Measurements from ENCODE around the gene TFEB.

Gene TFEB

DNA sequence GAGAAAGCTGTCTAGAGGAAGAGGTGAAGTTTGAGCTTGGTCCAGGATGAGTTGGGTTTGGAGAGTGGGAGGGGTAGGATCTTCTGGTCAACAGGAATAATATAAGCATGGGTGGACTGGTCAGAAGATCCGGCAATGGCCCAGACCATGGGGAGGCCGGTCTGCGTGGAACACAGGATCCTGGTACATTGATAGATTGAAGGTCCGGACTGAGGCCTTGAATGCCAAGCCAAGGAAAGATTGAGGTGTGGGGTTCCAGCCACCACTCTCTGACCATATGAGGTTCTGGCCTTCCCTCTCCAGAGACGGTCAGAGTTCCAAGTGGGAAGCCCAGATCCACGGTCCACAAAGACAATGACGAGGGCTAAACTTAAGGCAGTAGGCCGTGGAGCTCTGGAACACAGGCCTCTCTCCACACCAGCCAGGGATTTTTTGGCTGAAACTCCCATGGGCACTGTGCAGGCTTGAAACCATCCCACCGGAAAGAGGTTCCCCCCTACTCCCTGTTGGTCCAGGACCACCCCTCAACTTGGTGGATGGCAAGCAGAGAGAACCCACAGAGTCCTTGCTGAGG, 94.0 kb downstream of the TFEB start:
- no peak for DNase-seq (ENCODE audit: low read depth in 4 of 4, low spot score in 1 of 4)

GRCh38 chr6:41640426-41640825, 95.0 kb downstream of the TFEB start:
- no peak for DNase-seq (ENCODE audit: low read depth in 4 of 4, low spot score in 1 of 4)

DNA sequence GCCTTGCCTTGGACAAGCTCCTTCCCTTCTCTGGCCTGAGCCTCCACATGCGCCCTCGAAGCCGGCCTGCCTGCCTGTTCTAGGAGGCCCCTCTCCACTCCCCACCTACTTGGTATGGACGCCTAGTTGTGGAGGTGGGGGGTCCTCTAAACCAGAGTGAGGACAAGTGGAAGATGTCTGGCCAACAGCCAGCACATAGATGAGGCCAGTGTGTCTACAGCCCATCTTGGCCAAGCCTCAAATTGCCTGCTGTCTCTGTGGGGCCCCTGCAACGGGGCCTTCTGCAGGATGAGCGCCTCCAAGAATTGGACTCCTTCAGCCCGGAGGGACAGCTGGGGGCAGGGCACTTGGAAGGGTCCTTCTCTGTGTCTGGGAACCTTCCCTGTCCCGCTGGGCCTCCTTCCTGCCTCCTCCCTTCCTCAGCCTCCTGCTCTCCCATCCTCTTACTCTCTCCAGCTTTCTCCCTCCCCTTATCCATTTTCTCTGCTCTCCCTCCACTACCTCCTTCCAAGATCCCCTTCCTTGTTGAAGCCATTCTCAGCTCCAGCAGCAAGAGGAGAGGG, 95.5 kb downstream of the TFEB start:
- no peak for DNase-seq (ENCODE audit: low read depth in 4 of 4, low spot score in 1 of 4)

GRCh38 chr6:41638935-41639808, 96.2 kb downstream of the TFEB start:
- no peak for DNase-seq (ENCODE audit: low read depth in 4 of 4, low spot score in 1 of 4)

- no peak for DNase-seq (ENCODE audit: low read depth in 4 of 4, low spot score in 1 of 4)
Measured at GRCh38 chr6:41638002-41638934, 97.1 kb downstream of the TFEB start, which contains the start of gene MDFI. MDFI (plus strand) TSS chr6:41638468; CDS start chr6:41638750, 282 bp downstream.

- no peak for DNase-seq (ENCODE audit: low read depth in 4 of 4, low spot score in 1 of 4)
Measured at GRCh38 chr6:41637194-41638001, 98.0 kb downstream of the TFEB start.

- DNase-seq (ENCODE audit: low read depth in 4 of 4, low spot score in 1 of 4), result no peak
Measured at GRCh38 chr6:41636833-41637193, 98.6 kb downstream of the TFEB start.

- DNase-seq (ENCODE audit: low read depth in 4 of 4, low spot score in 1 of 4), result no peak
Measured at GRCh38 chr6:41635365-41635764, 100.0 kb downstream of the TFEB start.

DNA sequence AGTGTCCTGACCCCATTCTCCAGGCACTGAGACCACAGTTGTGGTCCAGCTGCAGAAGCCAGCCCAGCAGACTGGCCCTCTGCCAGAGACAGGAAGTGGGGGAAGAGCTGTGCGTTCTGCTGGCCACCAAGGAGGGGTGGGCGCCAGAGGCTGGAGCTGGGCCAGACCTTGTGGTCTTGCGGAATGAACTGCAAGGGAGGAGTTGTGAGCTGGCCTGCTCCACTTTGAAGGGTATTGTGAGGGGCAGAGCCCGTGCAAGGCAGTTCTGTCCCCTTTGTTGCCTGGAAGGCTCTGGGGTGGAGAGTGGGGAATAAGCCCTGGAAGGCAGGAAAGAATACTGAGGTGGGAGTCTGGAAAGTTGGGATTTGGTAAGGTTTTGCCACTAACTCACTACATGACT, 100.8 kb downstream of the TFEB start:
- DNase-seq (ENCODE audit: low read depth in 4 of 4, low spot score in 1 of 4), result no peak

All from stimulated activated CD4-positive, alpha-beta T cell treated with anti-CD3 and anti-CD28 coated beads, Interleukin-1b, Interleukin-23, amount 100 ng/mL, for 24 hours (primary cell).